ENCODE results near the gene NAA80. TPM values are rescaled to one million over a fixed set of nuclear protein-coding genes. Genes with fewer than 3 reads are reported as not detected.

NAA80 gene
- 4.4 to 7.6 TPM (median 6.9 TPM) in 5 replicates for total RNA-seq (2022; extraction: Qiagen RNA extraction)

GRCh38 chr3:50298836-50299637, at the start of gene NAA80, which contains the start of gene HYAL3:
Gene NAA80, minus strand, starts transcription at chr3:50299405. Its CDS starts 1,942 bp downstream, at chr3:50297463.
Gene HYAL3, minus strand, starts transcription at chr3:50299405. Its CDS starts 3,803 bp downstream, at chr3:50295602.

GRCh38 chr3:50345586-50346234, 46.5 kb upstream of the NAA80 start, which contains the start of gene ZMYND10:
Gene ZMYND10, minus strand, starts transcription at chr3:50345732. Its CDS starts 153 bp downstream, at chr3:50345579.

GRCh38 chr3:50340448-50341329, 41.5 kb upstream of the NAA80 start, which contains the start of gene RASSF1:
Gene RASSF1, minus strand, starts transcription at chr3:50340836. Its CDS starts 31 bp downstream, at chr3:50340805.

GRCh38 chr3:50327943-50328691, 28.9 kb upstream of the NAA80 start, which contains the start of gene TUSC2:
Gene TUSC2, minus strand, starts transcription at chr3:50328223. Its CDS starts 124 bp downstream, at chr3:50328099.

GRCh38 chr3:50322386-50323091, 23.3 kb upstream of the NAA80 start, which contains the start of gene HYAL2:
Gene HYAL2, minus strand, starts transcription at chr3:50322745. Its CDS starts 2,256 bp downstream, at chr3:50320489.

GRCh38 chr3:50303013-50303815, 4.0 kb upstream of the NAA80 start, which contains the start of gene HYAL1:
Gene HYAL1, minus strand, starts transcription at chr3:50303574. Its CDS starts 618 bp downstream, at chr3:50302956.

GRCh38 chr3:50292159-50293078, 6.8 kb downstream of the NAA80 start, which contains the start of gene IFRD2:
Gene IFRD2, minus strand, starts transcription at chr3:50292429. Its CDS starts 155 bp downstream, at chr3:50292274.

GRCh38 chr3:50278880-50279224, 20.4 kb downstream of the NAA80 start, which contains the start of gene LSMEM2:
Gene LSMEM2, plus strand, starts transcription at chr3:50279087. Its CDS starts 27 bp downstream, at chr3:50279114.

GRCh38 chr3:50268703-50269451, 30.3 kb downstream of the NAA80 start, which contains the start of gene SEMA3B:
Gene SEMA3B, plus strand, starts transcription at chr3:50269147. Its CDS starts 94 bp downstream, at chr3:50269241.

Other genes with a start within 250 kb of the NAA80 start
- 30.5 to 38.4 TPM (median 34.6 TPM) in 5 replicates for gene RBM5, start 210.5 kb downstream of the NAA80 start, total RNA-seq (2022; extraction: Qiagen RNA extraction)
- 12.7 to 20.4 TPM (median 16.9 TPM) in 5 replicates for gene SEMA3F, start 144.1 kb downstream of the NAA80 start, total RNA-seq (2022; extraction: Qiagen RNA extraction)
- 0.21 TPM in 1 of 5 replicates, not detected in the others for gene GNAT1, start 107.8 kb downstream of the NAA80 start, total RNA-seq (2022; extraction: Qiagen RNA extraction)
- gene SLC38A3, start 94.1 kb downstream of the NAA80 start, total RNA-seq (2022; extraction: Qiagen RNA extraction): 0.10 to 0.12 TPM (median 0.12 TPM) in 3 of 5 replicates, not detected in the others
- 40.7 to 48.2 TPM (median 44.0 TPM) in 5 replicates for gene GNAI2, start 63.2 kb downstream of the NAA80 start, total RNA-seq (2022; extraction: Qiagen RNA extraction)
- gene SEMA3B, start 30.3 kb downstream of the NAA80 start, total RNA-seq (2022; extraction: Qiagen RNA extraction): 6.0 to 9.4 TPM (median 6.2 TPM) in 5 replicates
- 0.07 to 0.10 TPM in 2 of 5 replicates, not detected in the others for gene LSMEM2, start 20.3 kb downstream of the NAA80 start, total RNA-seq (2022; extraction: Qiagen RNA extraction)
- 74.0 to 96.1 TPM (median 89.5 TPM) in 5 replicates for gene IFRD2, start 7.0 kb downstream of the NAA80 start, total RNA-seq (2022; extraction: Qiagen RNA extraction)
- 7.6 to 9.9 TPM (median 8.9 TPM) in 5 replicates for gene HYAL3, start within 50 bp of the NAA80 start, total RNA-seq (2022; extraction: Qiagen RNA extraction)
- 0.30 to 0.69 TPM (median 0.47 TPM) in 5 replicates for gene HYAL1, start 4.2 kb upstream of the NAA80 start, total RNA-seq (2022; extraction: Qiagen RNA extraction)
- 25.0 to 32.7 TPM (median 30.7 TPM) in 5 replicates for gene HYAL2, start 23.3 kb upstream of the NAA80 start, total RNA-seq (2022; extraction: Qiagen RNA extraction)
- 23.4 to 39.4 TPM (median 37.3 TPM) in 5 replicates for gene TUSC2, start 28.8 kb upstream of the NAA80 start, total RNA-seq (2022; extraction: Qiagen RNA extraction)
- 16.8 to 20.2 TPM (median 19.1 TPM) in 5 replicates for gene RASSF1, start 41.4 kb upstream of the NAA80 start, total RNA-seq (2022; extraction: Qiagen RNA extraction)
- gene ZMYND10, start 46.3 kb upstream of the NAA80 start, total RNA-seq (2022; extraction: Qiagen RNA extraction): 0.79 to 1.7 TPM (median 1.1 TPM) in 5 replicates
- 12.2 to 13.4 TPM (median 13.4 TPM) in 5 replicates for gene NPRL2, start 51.4 kb upstream of the NAA80 start, total RNA-seq (2022; extraction: Qiagen RNA extraction)
- gene CYB561D2, start 51.5 kb upstream of the NAA80 start, total RNA-seq (2022; extraction: Qiagen RNA extraction): 14.2 to 21.5 TPM (median 19.1 TPM) in 5 replicates
- gene TMEM115, start 60.1 kb upstream of the NAA80 start, total RNA-seq (2022; extraction: Qiagen RNA extraction): 42.7 to 49.1 TPM (median 47.0 TPM) in 5 replicates
- gene CACNA2D2, start 204.2 kb upstream of the NAA80 start, total RNA-seq (2022; extraction: Qiagen RNA extraction): 0.48 to 0.61 TPM (median 0.59 TPM) in 5 replicates